ENCODE data around the gene RAMP3.

RAMP3 gene

GRCh38 chr7:45125193-45125904 is 32.2 kb upstream of the RAMP3 start:
- no peak for TF ChIP-seq ZNF274 (IDR thresholded peaks at IDR 0.05; ENCODE audit: low read depth, low read length)
- no peak overlapping the region for H3K4me3 ChIP-seq (ENCODE audit: low read length)

- no peak overlapping the region for H3K4me3 ChIP-seq (ENCODE audit: low read length)
- TF ChIP-seq ZNF274 (IDR thresholded peaks at IDR 0.05; ENCODE audit: low read depth, low read length), result no peak
Observed at GRCh38 chr7:45126201-45126600, 31.4 kb upstream of the RAMP3 start.

GRCh38 chr7:45126920-45127319 is 30.7 kb upstream of the RAMP3 start:
- TF ChIP-seq ZNF274 (IDR thresholded peaks at IDR 0.05; ENCODE audit: low read depth, low read length), result no peak
- H3K4me3 ChIP-seq (ENCODE audit: low read length), result no peak overlapping the region

GRCh38 chr7:45129181-45129800 is 28.3 kb upstream of the RAMP3 start:
- no peak overlapping the region for H3K4me3 ChIP-seq (ENCODE audit: low read length)
- TF ChIP-seq ZNF274 (IDR thresholded peaks at IDR 0.05; ENCODE audit: low read depth, low read length), result no peak

- no peak for TF ChIP-seq ZNF274 (IDR thresholded peaks at IDR 0.05; ENCODE audit: low read depth, low read length)
- no peak overlapping the region for H3K4me3 ChIP-seq (ENCODE audit: low read length)
Observed at GRCh38 chr7:45129906-45130305, 27.7 kb upstream of the RAMP3 start.

- H3K4me3 ChIP-seq (ENCODE audit: low read length), result no peak overlapping the region
- no peak for TF ChIP-seq ZNF274 (IDR thresholded peaks at IDR 0.05; ENCODE audit: low read depth, low read length)
Observed at GRCh38 chr7:45130910-45131309, 26.7 kb upstream of the RAMP3 start.

- TF ChIP-seq ZNF274 (IDR thresholded peaks at IDR 0.05; ENCODE audit: low read depth, low read length), result no peak
Observed at GRCh38 chr7:45131891-45132290, 25.7 kb upstream of the RAMP3 start.

GRCh38 chr7:45132708-45133320 is 24.8 kb upstream of the RAMP3 start:
- no peak overlapping the region for H3K4me3 ChIP-seq (ENCODE audit: low read length)
- no peak for TF ChIP-seq ZNF274 (IDR thresholded peaks at IDR 0.05; ENCODE audit: low read depth, low read length)

More at GRCh38 chr7:45131891-45132290, 25.7 kb upstream of the RAMP3 start:
- no peak overlapping the region for H3K4me3 ChIP-seq (ENCODE audit: low read length)

GRCh38 chr7:45133352-45133751 is 24.2 kb upstream of the RAMP3 start:
- H3K4me3 ChIP-seq (ENCODE audit: low read length), result no peak overlapping the region
- TF ChIP-seq ZNF274 (IDR thresholded peaks at IDR 0.05; ENCODE audit: low read depth, low read length), result no peak

GRCh38 chr7:45133877-45134276 is 23.7 kb upstream of the RAMP3 start:
- TF ChIP-seq ZNF274 (IDR thresholded peaks at IDR 0.05; ENCODE audit: low read depth, low read length), result no peak
- no peak overlapping the region for H3K4me3 ChIP-seq (ENCODE audit: low read length)

- no peak for TF ChIP-seq ZNF274 (IDR thresholded peaks at IDR 0.05; ENCODE audit: low read depth, low read length)
- H3K4me3 ChIP-seq (ENCODE audit: low read length), result no peak overlapping the region
Observed at GRCh38 chr7:45136106-45137060, 21.2 kb upstream of the RAMP3 start.

- no peak for TF ChIP-seq ZNF274 (IDR thresholded peaks at IDR 0.05; ENCODE audit: low read depth, low read length)
- H3K4me3 ChIP-seq (ENCODE audit: low read length), result no peak overlapping the region
Observed at GRCh38 chr7:45138433-45139267, 18.9 kb upstream of the RAMP3 start.

- H3K4me3 ChIP-seq (ENCODE audit: low read length), result no peak overlapping the region; the same call in 1 of the 2 replicates
- no peak for TF ChIP-seq ZNF274 (IDR thresholded peaks at IDR 0.05; ENCODE audit: low read depth, low read length)
Observed at GRCh38 chr7:45140827-45141226, 16.8 kb upstream of the RAMP3 start.

Measured in GM08714 (cell line).